K562 (cell line): ENCODE measurements around the gene PBX1. TPM values are rescaled to one million over a fixed set of nuclear protein-coding genes. Genes with fewer than 3 reads are reported as not detected.

Experiments
- ATAC-seq: fragments of 200-7000 bp; cut with Tn5 transposase; 3 replicates; pipeline ENCODE4 v1.9.1; 2020; ENCODE audit warnings: moderate library complexity
- BruUV-seq: library from RNA; stranded (reverse); fragments of 400-500 nt; replicated peaks from 2 replicates; lab custom pipeline; 2021; lab: Mats Ljungman, UMichigan
- CTCF ChIA-PET: fragments of 300-600 bp; formaldehyde crosslinking; extraction: SDS; loops from one replicate; lab custom pipeline; 2021; ENCODE audit warnings: low intra/inter-chr PET ratio; lab: Yijun Ruan, JAX
- POLR2A ChIA-PET: fragments of 300-600, 350-650 bp; sonication (Branson Sonifier 250); formaldehyde crosslinking; extraction: SDS; loops from one replicate; lab custom pipeline; 2021; ENCODE audit warnings: antibody characterized with exemption, inconsistent platforms; lab: Yijun Ruan, JAX
- DNase-seq, 4 experiments: peaks; one replicate each; pipeline versions ENCODE4 v3.0.0 to v3.0.0-alpha.2; 2011 to 2018; ENCODE audit warnings: low spot score in 3 of 4, mixed read lengths in 3 of 4; ENCODE audit errors: extremely low read depth in 1 of 4
- FAIRE-seq: peaks from 2 replicates; lab custom pipeline; 2011; peaks lifted over from hg19 to GRCh38; lab: Jason Lieb, UNC
- H2AFZ ChIP-seq: 2 replicates; pipeline ENCODE4 v1.6.0; 2011; ENCODE audit warnings: low read depth, low read length, control low read depth, inconsistent platforms
- H3K27ac ChIP-seq: fragments of 200-600 bp; 3 replicates; pipeline ENCODE4 v1.8.0; 2011; ENCODE audit warnings: low read depth, mild to moderate bottlenecking, control low read depth, inconsistent platforms, low read length, moderate library complexity, mixed read lengths; ENCODE audit errors: extremely low read depth
- H3K27me3 ChIP-seq, 2 experiments: fragments of 300-600 bp in 1 of 2; 2 replicates in 1 of 2; 3 replicates in 1 of 2; pipeline versions ENCODE4 v1.6.0 to v1.8.0; 2011; ENCODE audit warnings: inconsistent platforms in 2 of 2, low read length in 2 of 2, mild to moderate bottlenecking in 1 of 2, mixed read lengths in 1 of 2, moderate library complexity in 1 of 2; ENCODE audit not compliant: control insufficient read depth in 2 of 2, insufficient read depth in 2 of 2
- H3K36me3 ChIP-seq: fragments of 300-600 bp; 3 replicates; pipeline ENCODE4 v1.8.0; 2011; ENCODE audit warnings: mild to moderate bottlenecking, low read length, inconsistent platforms; ENCODE audit not compliant: control insufficient read depth, insufficient read depth
- H3K4me1 ChIP-seq, 2 experiments: fragments of 200-600 bp in 1 of 2; replicated peaks in 1 of 2; 2 replicates in 1 of 2; 3 replicates in 1 of 2; pipeline versions ENCODE4 v1.5.1 to v1.8.0; 2011; ENCODE audit warnings: inconsistent platforms in 2 of 2, low read length in 2 of 2, mild to moderate bottlenecking in 1 of 2, mixed read lengths in 1 of 2, moderate library complexity in 1 of 2; ENCODE audit not compliant: control insufficient read depth in 2 of 2, insufficient read depth in 2 of 2
- H3K4me2 ChIP-seq: 2 replicates; pipeline ENCODE4 v1.6.1; 2011; ENCODE audit warnings: low read length, control low read depth, inconsistent platforms, mixed read lengths; ENCODE audit not compliant: insufficient read depth
- H3K4me3 ChIP-seq: fragments of 200-600 bp; sonication (generic), shearing (Covaris generic); 2 replicates; pipeline ENCODE4 v1.5.1; 2016; ENCODE audit warnings: control low read depth, inconsistent platforms
- H3K79me2 ChIP-seq: fragments of 200-600 bp; 3 replicates; pipeline ENCODE4 v1.8.0; 2011; ENCODE audit warnings: low read length, inconsistent platforms; ENCODE audit not compliant: control insufficient read depth, insufficient read depth
- H3K9ac ChIP-seq, 2 experiments: 2 replicates each; pipeline versions ENCODE4 v1.6.0 to v1.6.1; 2011; ENCODE audit warnings: low read depth in 2 of 2, low read length in 2 of 2, control low read depth in 1 of 2, inconsistent platforms in 1 of 2, mild to moderate bottlenecking in 1 of 2, mixed read lengths in 1 of 2; ENCODE audit not compliant: insufficient read depth in 1 of 2
- H3K9me1 ChIP-seq: one replicate; pipeline ENCODE4 v1.6.0; 2011; ENCODE audit warnings: inconsistent platforms, mild to moderate bottlenecking, low read length, moderate library complexity; ENCODE audit not compliant: control insufficient read depth, insufficient read depth
- H3K9me3 ChIP-seq: replicated peaks from 2 replicates; pipeline ENCODE4 v1.5.1; 2011; ENCODE audit warnings: low read depth, low read length, inconsistent platforms; ENCODE audit not compliant: control insufficient read depth, insufficient read depth
- H4K20me1 ChIP-seq: replicated peaks from 2 replicates; pipeline ENCODE4 v1.6.1; 2011; ENCODE audit warnings: low read length, inconsistent platforms, mixed read lengths; ENCODE audit not compliant: control insufficient read depth, insufficient read depth
- HNRNPLL ChIP-seq: fragments of 200-400 bp; formaldehyde crosslinking; IDR thresholded peaks from 2 replicates; pipeline ENCODE4 v1.6.1; 2017; ENCODE audit warnings: low read length, low read depth, mild to moderate bottlenecking; ENCODE audit not compliant: poor library complexity, severe bottlenecking
- NELFE ChIP-seq: IDR thresholded peaks from 2 replicates; pipeline ENCODE4 v1.6.1; 2011; ENCODE audit warnings: mild to moderate bottlenecking; ENCODE audit not compliant: insufficient read depth, insufficient read length
- NONO ChIP-seq, 2 experiments: fragments of 200-400 bp in 1 of 2; fragments of 450-650 bp in 1 of 2; formaldehyde crosslinking in 1 of 2; IDR thresholded peaks; 2 replicates each; pipeline ENCODE4 v1.6.1; 2017; ENCODE audit warnings: low read depth in 2 of 2, mild to moderate bottlenecking in 2 of 2, moderate library complexity in 2 of 2, low read length in 1 of 2
- TRIM28 ChIP-seq: fragments of 450-650 bp; IDR thresholded peaks from 2 replicates; pipeline ENCODE4 v1.6.1; 2017
- ZNF134 ChIP-seq: fragments of 250-450 bp; sonication (Bioruptor Pico); conservative IDR thresholded peaks from 2 replicates; pipeline ENCODE4 v1.4.0; 2020
- WGBS: fragments of 100-300 bp; shearing (Covaris generic); methylation state at CpG from one replicate; pipeline ENCODE4 v1.1.6; 2016; ENCODE audit warnings: low coverage, mixed read lengths; ENCODE audit not compliant: insufficient coverage; ENCODE audit errors: missing lambda C conversion rate; 5-methylcytosine and 5-hydroxymethylcytosine counted together
- in situ Hi-C: fragments of 300-500 bp; cut with MboI; formaldehyde crosslinking; loops from 4 replicates; pipeline ENCODE4 v1.15.0; 2018; ENCODE audit warnings: inconsistent platforms, mixed read lengths
- intact Hi-C: fragments of 100-400 bp; cut with micrococcal nuclease; formaldehyde crosslinking; loops from 2 replicates; pipeline ENCODE4 v1.14.2; 2022
- polyA plus RNA-seq, 8 experiments: library from polyadenylated mRNA; depleted of rRNA in 4 of 8; stranded (reverse) in 5 of 8; unstranded in 3 of 8; fragments of >200 nt; fragmentation: Nextera tagmentation in 2 of 8; fragmentation: Illumina TruSeq in 1 of 8; extraction: Ambion mirVana in 2 of 8; extraction: Trizol in 1 of 8; gene quantifications; 2 replicates each; pipeline versions ENCODE4 v1.2.1 to v1.2.3, GENCODE V29; 2011 to 2014; ENCODE audit warnings: inconsistent platforms in 1 of 8, missing spikeins in 1 of 8
- total RNA-seq, 7 experiments: library from RNA; depleted of rRNA in 6 of 7; stranded (reverse); fragments of >200 nt in 6 of 7; fragmentation: Illumina TruSeq in 2 of 7; extraction: Trizol in 2 of 7; gene quantifications; 2 replicates each; pipeline versions ENCODE4 v1.2.1 to v1.2.3, GENCODE V29; 2011 to 2021; ENCODE audit warnings: low replicate concordance in 1 of 7
- TF ChIP-seq, protein P1 (sequence below): sonication (generic); formaldehyde crosslinking; IDR thresholded peaks from 2 replicates; pipeline ENCODE4 v1.9.0; 2022; ENCODE audit warnings: mild to moderate bottlenecking, missing genetic modification reagents

The PBX1 gene
- total and polyA plus RNA-seq, 9 of the 15 experiments (the other 6 are each of a cell fraction or from before 2014, with no cell fraction given) = 0.03 to 0.62 (median 0.17) TPM

DNA sequence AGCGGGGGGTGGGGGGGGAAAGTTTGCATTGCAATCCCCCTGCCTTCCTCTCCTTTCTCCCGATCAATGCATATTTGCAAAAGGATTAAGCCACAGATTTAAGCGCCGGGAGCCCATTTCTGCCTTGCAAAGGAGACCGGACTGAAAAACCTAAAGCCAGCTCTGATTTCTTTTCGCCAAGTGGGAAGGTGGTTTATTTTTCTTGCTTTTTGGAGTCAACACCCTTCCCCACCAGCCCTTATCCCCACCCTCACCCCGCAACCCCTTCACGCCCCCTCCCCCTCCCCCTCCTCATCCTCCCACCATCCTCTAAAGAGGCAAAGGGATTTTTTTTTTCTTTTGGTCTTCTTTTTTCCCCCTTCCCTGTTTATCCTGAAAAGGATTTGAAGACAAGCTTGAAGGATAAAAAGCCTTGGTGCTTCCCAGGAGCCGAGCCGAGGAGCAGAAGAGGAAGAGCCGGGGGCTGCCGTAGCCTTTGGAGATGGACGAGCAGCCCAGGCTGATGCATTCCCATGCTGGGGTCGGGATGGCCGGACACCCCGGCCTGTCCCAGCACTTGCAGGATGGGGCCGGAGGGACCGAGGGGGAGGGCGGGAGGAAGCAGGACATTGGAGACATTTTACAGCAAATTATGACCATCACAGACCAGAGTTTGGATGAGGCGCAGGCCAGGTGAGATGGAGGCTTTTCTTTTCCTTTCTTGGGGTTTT is 513 bp downstream of the PBX1 start:
- H3K9ac ChIP-seq = no peak overlapping the region
- H3K4me1 ChIP-seq = no peaks in the 10 kb centered on the region; a peak in 1 of 5 replicates
- H3K27ac ChIP-seq = no peak overlapping the region
- no peaks in the 10 kb centered on the region for H3K9me1 ChIP-seq
- POLR2A ChIA-PET = interaction anchor here (0.6 kb wide), 1 partner anchor 595 kb away, joined by 3 read pairs; no protein-coding TSS in a partner anchor
- FAIRE-seq (no peak), DNase-seq (no peak), ATAC-seq (no peak)
- no peaks in the 10 kb centered on the region for H3K9me3 ChIP-seq
- H3K4me2 ChIP-seq = no peak overlapping the region
- H3K27me3 ChIP-seq = no peaks in the 10 kb centered on the region
- no peaks in the 10 kb centered on the region for H3K79me2 ChIP-seq
- intact Hi-C loops = no loop called here
- TF ChIP-seq, protein P1, sequence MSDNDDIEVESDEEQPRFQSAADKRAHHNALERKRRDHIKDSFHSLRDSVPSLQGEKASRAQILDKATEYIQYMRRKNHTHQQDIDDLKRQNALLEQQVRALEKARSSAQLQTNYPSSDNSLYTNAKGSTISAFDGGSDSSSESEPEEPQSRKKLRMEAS (CRISPR knock-in tag) = no peak
- no peak for TF ChIP-seq NONO (IDR thresholded peaks at IDR 0.05; ENCODE audit: low read depth in 2 of 2, low read length in 1 of 2)
- TF ChIP-seq NELFE = no peak
- TF ChIP-seq ZNF134 (CRISPR knock-in tag) = no peak
- no peak for TF ChIP-seq HNRNPLL
- TF ChIP-seq TRIM28 = no peak
- in situ Hi-C loops = no loop called here
- no peaks in the 10 kb centered on the region for H3K36me3 ChIP-seq
- WGBS = 4% methylated on average over 10 of the region's 20 CpGs
- CTCF ChIA-PET = no interaction called here
- BruUV-seq = no TSS peak
- H2AFZ ChIP-seq = no peak overlapping the region
- no peak overlapping the region for H3K4me3 ChIP-seq
- H4K20me1 ChIP-seq = no peaks in the 10 kb centered on the region
